Heart left ventricle (tissue), 13 donors: ENCODE results near the gene HCN4.

ENCODE experiments used
- POLR2A ChIP-seq, 2 donors: fragments of 450-650 bp; IDR thresholded peaks; one replicate each; pipeline ENCODE4 v1.6.1; 2017; ENCODE audit warnings: antibody characterized with exemption in 2 of 2, mild to moderate bottlenecking in 2 of 2, moderate library complexity in 2 of 2
- TF ChIP-seq, protein P1 (sequence below), 12 donors: fragments of 200-600 bp; sonication (generic) in 4 of 12; IDR thresholded peaks; one replicate each; pipeline versions ENCODE4 v1.5.0 to v1.8.0; 2018 to 2022; ENCODE audit warnings: antibody characterized with exemption in 12 of 12, mild to moderate bottlenecking in 5 of 12
- donor health status: ischemic (EF 13 %, LVEDD 7.1; RV severe dilation, severe dysfunction).
- donor health status: DM: no; HTN: yes; CAD: no.
- donor health status: DM: no; HTN: no; CAD: no.
- donor health status: ischemic (EF 25% LVEDD 6.9; RV normal size, moderate dysfunction).
- donor health status: ischemic (EF 25% LVEDD 5.7; RV mildly dilated, moderate dysfunction).
- donor health status: ischemic (EF 35%, LVEDD 5.7; RV mildly dilated, moderate dysfunction).
- donor health status: nonischemic (EF 11% LVEDD 7.7; RV severe dilation, severe dysfunction).
- donor health status: DM: yes; HTN: yes; CAD: no.
- donor health status: PGD.
- donor health status: ischemic (EF 29% LVEDD 5.4; RV normal size, mild dysfunction).
- donor health status: nonischemic (EF 23%, LVEDD 6.1; RV moderate dilation, normal function).

DNA sequence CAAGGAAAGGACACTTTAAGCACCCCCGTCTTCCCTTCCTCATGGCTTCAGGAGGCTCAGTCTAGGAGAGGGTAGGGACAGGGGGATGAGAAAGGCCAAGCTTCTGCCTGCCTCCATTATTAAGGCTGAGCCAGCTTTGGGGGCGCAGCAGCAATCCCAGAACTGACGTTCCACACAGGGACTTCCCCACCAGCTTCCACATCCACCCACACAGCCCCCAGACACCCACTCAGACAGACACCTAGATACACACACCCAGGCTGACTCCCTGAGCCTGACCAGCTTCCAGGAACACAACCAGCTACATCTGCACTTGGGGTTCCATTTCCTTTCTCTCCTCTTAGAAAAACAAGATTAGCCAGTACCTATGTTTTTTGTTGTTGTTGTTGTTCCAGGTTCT is 4.7 kb downstream of the HCN4 start:
- TF ChIP-seq, protein P1, sequence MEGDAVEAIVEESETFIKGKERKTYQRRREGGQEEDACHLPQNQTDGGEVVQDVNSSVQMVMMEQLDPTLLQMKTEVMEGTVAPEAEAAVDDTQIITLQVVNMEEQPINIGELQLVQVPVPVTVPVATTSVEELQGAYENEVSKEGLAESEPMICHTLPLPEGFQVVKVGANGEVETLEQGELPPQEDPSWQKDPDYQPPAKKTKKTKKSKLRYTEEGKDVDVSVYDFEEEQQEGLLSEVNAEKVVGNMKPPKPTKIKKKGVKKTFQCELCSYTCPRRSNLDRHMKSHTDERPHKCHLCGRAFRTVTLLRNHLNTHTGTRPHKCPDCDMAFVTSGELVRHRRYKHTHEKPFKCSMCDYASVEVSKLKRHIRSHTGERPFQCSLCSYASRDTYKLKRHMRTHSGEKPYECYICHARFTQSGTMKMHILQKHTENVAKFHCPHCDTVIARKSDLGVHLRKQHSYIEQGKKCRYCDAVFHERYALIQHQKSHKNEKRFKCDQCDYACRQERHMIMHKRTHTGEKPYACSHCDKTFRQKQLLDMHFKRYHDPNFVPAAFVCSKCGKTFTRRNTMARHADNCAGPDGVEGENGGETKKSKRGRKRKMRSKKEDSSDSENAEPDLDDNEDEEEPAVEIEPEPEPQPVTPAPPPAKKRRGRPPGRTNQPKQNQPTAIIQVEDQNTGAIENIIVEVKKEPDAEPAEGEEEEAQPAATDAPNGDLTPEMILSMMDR (IDR thresholded peaks at IDR 0.05) = no peak
- no peak for TF ChIP-seq POLR2A (IDR thresholded peaks at IDR 0.05)
